ENCODE data around the gene AUTS2.

The AUTS2 gene

DNA sequence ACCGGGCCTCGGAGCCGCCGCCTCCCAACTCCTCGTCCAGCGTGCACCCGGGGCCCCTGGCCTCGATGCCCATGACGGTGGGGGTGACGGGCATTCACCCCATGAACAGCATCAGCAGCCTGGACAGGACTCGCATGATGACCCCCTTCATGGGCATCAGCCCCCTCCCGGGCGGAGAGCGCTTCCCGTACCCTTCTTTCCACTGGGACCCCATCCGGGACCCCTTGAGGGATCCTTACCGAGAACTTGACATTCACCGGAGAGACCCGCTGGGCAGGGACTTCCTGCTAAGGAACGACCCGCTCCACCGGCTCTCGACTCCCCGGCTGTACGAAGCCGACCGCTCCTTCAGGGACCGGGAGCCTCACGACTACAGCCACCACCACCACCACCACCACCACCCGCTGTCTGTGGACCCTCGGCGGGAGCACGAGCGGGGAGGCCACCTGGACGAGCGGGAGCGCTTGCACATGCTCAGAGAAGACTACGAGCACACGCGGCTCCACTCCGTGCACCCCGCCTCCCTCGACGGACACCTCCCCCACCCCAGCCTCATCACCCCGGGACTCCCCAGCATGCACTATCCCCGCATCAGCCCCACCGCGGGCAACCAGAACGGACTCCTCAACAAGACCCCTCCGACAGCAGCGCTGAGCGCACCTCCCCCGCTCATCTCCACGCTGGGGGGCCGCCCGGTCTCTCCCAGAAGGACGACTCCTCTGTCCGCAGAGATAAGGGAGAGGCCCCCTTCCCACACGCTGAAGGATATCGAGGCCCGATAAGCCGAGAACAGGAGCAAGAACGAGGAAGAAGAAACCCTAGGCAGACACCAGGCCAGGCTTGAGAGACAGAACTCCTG lies 1192.2 kb downstream of the AUTS2 start:
- H3K27ac ChIP-seq (replicated peaks), result no peak overlapping the region
- H3K4me3 ChIP-seq (replicated peaks; ENCODE audit: insufficient read depth, low read length), result no peak overlapping the region
- DNase-seq (ENCODE audit: low read depth in 1 of 2, low spot score in 1 of 2), result no peak
- no peaks in the 10 kb centered on the region for H3K27me3 ChIP-seq (ENCODE audit: insufficient read depth, poor library complexity, severe bottlenecking)
- no peak for TF ChIP-seq GABPA (IDR thresholded peaks at IDR 0.05; ENCODE audit: low read depth)
- TF ChIP-seq, protein P1, sequence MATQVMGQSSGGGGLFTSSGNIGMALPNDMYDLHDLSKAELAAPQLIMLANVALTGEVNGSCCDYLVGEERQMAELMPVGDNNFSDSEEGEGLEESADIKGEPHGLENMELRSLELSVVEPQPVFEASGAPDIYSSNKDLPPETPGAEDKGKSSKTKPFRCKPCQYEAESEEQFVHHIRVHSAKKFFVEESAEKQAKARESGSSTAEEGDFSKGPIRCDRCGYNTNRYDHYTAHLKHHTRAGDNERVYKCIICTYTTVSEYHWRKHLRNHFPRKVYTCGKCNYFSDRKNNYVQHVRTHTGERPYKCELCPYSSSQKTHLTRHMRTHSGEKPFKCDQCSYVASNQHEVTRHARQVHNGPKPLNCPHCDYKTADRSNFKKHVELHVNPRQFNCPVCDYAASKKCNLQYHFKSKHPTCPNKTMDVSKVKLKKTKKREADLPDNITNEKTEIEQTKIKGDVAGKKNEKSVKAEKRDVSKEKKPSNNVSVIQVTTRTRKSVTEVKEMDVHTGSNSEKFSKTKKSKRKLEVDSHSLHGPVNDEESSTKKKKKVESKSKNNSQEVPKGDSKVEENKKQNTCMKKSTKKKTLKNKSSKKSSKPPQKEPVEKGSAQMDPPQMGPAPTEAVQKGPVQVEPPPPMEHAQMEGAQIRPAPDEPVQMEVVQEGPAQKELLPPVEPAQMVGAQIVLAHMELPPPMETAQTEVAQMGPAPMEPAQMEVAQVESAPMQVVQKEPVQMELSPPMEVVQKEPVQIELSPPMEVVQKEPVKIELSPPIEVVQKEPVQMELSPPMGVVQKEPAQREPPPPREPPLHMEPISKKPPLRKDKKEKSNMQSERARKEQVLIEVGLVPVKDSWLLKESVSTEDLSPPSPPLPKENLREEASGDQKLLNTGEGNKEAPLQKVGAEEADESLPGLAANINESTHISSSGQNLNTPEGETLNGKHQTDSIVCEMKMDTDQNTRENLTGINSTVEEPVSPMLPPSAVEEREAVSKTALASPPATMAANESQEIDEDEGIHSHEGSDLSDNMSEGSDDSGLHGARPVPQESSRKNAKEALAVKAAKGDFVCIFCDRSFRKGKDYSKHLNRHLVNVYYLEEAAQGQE (IDR thresholded peaks at IDR 0.05; ENCODE audit: insufficient replicate concordance, low read depth), result no peak
- no peak for TF ChIP-seq SPI1 (IDR thresholded peaks at IDR 0.05; ENCODE audit: borderline replicate concordance, low read depth)
- TF ChIP-seq POLR2AphosphoS5 (IDR thresholded peaks at IDR 0.05; ENCODE audit: low read depth), result no peak
- TF ChIP-seq, protein P2, sequence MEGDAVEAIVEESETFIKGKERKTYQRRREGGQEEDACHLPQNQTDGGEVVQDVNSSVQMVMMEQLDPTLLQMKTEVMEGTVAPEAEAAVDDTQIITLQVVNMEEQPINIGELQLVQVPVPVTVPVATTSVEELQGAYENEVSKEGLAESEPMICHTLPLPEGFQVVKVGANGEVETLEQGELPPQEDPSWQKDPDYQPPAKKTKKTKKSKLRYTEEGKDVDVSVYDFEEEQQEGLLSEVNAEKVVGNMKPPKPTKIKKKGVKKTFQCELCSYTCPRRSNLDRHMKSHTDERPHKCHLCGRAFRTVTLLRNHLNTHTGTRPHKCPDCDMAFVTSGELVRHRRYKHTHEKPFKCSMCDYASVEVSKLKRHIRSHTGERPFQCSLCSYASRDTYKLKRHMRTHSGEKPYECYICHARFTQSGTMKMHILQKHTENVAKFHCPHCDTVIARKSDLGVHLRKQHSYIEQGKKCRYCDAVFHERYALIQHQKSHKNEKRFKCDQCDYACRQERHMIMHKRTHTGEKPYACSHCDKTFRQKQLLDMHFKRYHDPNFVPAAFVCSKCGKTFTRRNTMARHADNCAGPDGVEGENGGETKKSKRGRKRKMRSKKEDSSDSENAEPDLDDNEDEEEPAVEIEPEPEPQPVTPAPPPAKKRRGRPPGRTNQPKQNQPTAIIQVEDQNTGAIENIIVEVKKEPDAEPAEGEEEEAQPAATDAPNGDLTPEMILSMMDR (IDR thresholded peaks at IDR 0.05; ENCODE audit: insufficient read depth, low read length), result no peak

DNA sequence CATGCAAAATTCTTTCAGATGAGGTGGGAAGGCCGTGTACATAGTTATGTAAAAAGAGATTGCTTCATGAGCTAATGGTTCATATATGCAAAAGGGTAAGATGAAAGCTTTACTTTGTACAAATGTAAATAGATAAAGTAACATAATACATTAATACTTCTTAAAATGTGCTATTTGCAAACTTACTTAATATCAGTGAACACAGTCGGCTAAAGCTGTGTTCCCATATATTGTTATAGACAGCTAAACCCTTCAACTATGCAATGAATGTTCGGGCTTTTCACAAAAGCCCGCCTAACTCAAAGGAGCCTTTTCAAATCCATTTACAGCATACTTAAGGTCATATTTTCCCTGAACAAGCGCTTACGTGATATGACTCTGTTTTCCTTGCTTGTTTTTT lies 1193.1 kb downstream of the AUTS2 start:
- H3K4me3 ChIP-seq (replicated peaks; ENCODE audit: insufficient read depth, low read length), result no peak overlapping the region
- no peak for DNase-seq (ENCODE audit: low read depth in 1 of 2, low spot score in 1 of 2)
- no peak for TF ChIP-seq POLR2AphosphoS5 (IDR thresholded peaks at IDR 0.05; ENCODE audit: low read depth)
- TF ChIP-seq GABPA (IDR thresholded peaks at IDR 0.05; ENCODE audit: low read depth), result no peak
- TF ChIP-seq, protein P1 (IDR thresholded peaks at IDR 0.05; ENCODE audit: insufficient replicate concordance, low read depth), result no peak
- no peak overlapping the region for H3K27ac ChIP-seq (replicated peaks)
- no peaks in the 10 kb centered on the region for H3K27me3 ChIP-seq (ENCODE audit: insufficient read depth, poor library complexity, severe bottlenecking)

DNA sequence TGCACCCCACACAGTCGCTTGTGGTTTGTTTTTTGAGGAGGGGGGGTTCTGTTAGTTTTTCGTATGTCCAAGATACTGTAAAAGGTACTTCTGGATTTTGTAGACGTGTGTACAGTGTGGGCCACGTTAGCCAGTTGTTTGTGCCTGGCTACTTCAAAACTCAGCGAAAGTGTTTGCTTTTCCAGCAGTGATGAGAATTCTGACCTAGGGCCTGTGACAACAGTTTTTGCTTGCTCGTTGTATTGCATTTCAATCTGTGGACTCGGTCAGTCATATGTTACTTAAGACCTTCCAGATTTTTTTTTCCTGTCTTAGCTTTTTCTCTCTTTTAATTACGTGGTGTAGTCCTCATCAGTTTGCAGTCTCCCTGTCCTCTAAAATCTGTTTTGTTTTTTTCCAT lies 1194.8 kb downstream of the AUTS2 start:
- TF ChIP-seq, protein P2 (IDR thresholded peaks at IDR 0.05; ENCODE audit: insufficient read depth, low read length), result no peak
- no peak for TF ChIP-seq POLR2AphosphoS5 (IDR thresholded peaks at IDR 0.05; ENCODE audit: low read depth)
- no peak for TF ChIP-seq SPI1 (IDR thresholded peaks at IDR 0.05; ENCODE audit: borderline replicate concordance, low read depth)
- no peak for TF ChIP-seq GABPA (IDR thresholded peaks at IDR 0.05; ENCODE audit: low read depth)
- TF ChIP-seq, protein P1 (IDR thresholded peaks at IDR 0.05; ENCODE audit: insufficient replicate concordance, low read depth), result no peak
- no peak for DNase-seq (ENCODE audit: low read depth in 1 of 2, low spot score in 1 of 2)
- Histone ChIP-seq H3K27ac (replicated peaks) (no peak overlapping the region), H3K4me3 (replicated peaks; ENCODE audit: insufficient read depth, low read length) (no peak overlapping the region), H3K27me3 (ENCODE audit: insufficient read depth, poor library complexity, severe bottlenecking) (no peaks in the 10 kb centered on the region)

All from HL-60 (cell line).